Fibroblast of lung (primary cell): ENCODE results near the gene DGKQ. TPM values are rescaled to one million over a fixed set of nuclear protein-coding genes. Genes with fewer than 3 reads are reported as not detected.

Experiments
- DNase-seq, 2 donors: peaks; one replicate each; pipeline versions ENCODE4 v3.0.0 to v3.0.0-alpha.2; 2010; ENCODE audit warnings: low read depth in 2 of 2
- H2AFZ ChIP-seq: 2 replicates; pipeline ENCODE4 v1.5.1; 2012; ENCODE audit warnings: low read length, control low read depth, inconsistent platforms
- H3K27ac ChIP-seq: 2 replicates; pipeline ENCODE4 v1.5.1; 2011; ENCODE audit warnings: low read length, control low read depth; ENCODE audit not compliant: insufficient read depth
- H3K27me3 ChIP-seq: 2 replicates; pipeline ENCODE4 v1.5.1; 2011; ENCODE audit warnings: mild to moderate bottlenecking, low read length; ENCODE audit not compliant: control insufficient read depth, insufficient read depth
- H3K36me3 ChIP-seq: 2 replicates; pipeline ENCODE4 v1.5.1; 2011; ENCODE audit warnings: low read length; ENCODE audit not compliant: control insufficient read depth, insufficient read depth
- H3K4me1 ChIP-seq: 2 replicates; pipeline ENCODE4 v1.5.1; 2011; ENCODE audit warnings: low read length; ENCODE audit not compliant: control insufficient read depth, insufficient read depth; ENCODE audit errors: extremely low read depth
- H3K4me2 ChIP-seq: 2 replicates; pipeline ENCODE4 v1.5.1; 2011; ENCODE audit warnings: low read length, control low read depth; ENCODE audit not compliant: insufficient read depth; ENCODE audit errors: extremely low read depth
- H3K4me3 ChIP-seq, 4 experiments: fragments of 200-600 bp in 1 of 4; sonication (generic) in 1 of 4; replicated peaks in 1 of 4; 2 replicates each; pipeline ENCODE4 v1.5.1; 2011 to 2016; ENCODE audit warnings: low read length in 4 of 4, low read depth in 3 of 4, mild to moderate bottlenecking in 3 of 4, control low read depth in 2 of 4, inconsistent platforms in 1 of 4, mixed read lengths in 1 of 4; ENCODE audit not compliant: insufficient read depth in 1 of 4; ENCODE audit errors: control extremely low read depth in 1 of 4
- H3K79me2 ChIP-seq: 2 replicates; pipeline ENCODE4 v1.5.1; 2012; ENCODE audit warnings: mild to moderate bottlenecking, low read length, inconsistent platforms; ENCODE audit not compliant: control insufficient read depth, insufficient read depth
- H3K9ac ChIP-seq: 2 replicates; pipeline ENCODE4 v1.5.1; 2011; ENCODE audit warnings: mild to moderate bottlenecking, low read length, control low read depth; ENCODE audit not compliant: insufficient read depth
- H3K9me3 ChIP-seq: 2 replicates; pipeline ENCODE4 v1.5.1; 2012; ENCODE audit warnings: low read depth, low read length; ENCODE audit not compliant: control insufficient read depth, insufficient read depth
- H4K20me1 ChIP-seq: 2 replicates; pipeline ENCODE4 v1.5.1; 2011; ENCODE audit warnings: low read length; ENCODE audit not compliant: control insufficient read depth, insufficient read depth; ENCODE audit errors: extremely low read depth
- EZH2 ChIP-seq: IDR thresholded peaks from 2 replicates; pipeline ENCODE4 v1.5.1; 2012; ENCODE audit warnings: low read length, control low read depth, mild to moderate bottlenecking; ENCODE audit errors: missing control alignments
- polyA plus RNA-seq, 2 donors: library from polyadenylated mRNA; depleted of rRNA in 1 of 2; stranded (reverse) in 1 of 2; unstranded in 1 of 2; fragments of >200 nt; gene quantifications; 2 replicates each; pipeline ENCODE4 v1.2.1, GENCODE V29; 2011 to 2012; ENCODE audit warnings: missing spikeins in 1 of 2
- total RNA-seq: library from RNA; depleted of rRNA; stranded (reverse); fragments of >200 nt; gene quantifications from 2 replicates; pipeline ENCODE4 v1.2.1, GENCODE V29; 2014
- TF ChIP-seq, protein P1 (sequence below), 2 donors: IDR thresholded peaks in 1 of 2; conservative IDR thresholded peaks in 1 of 2; 1 replicate in 1 of 2; 2 replicates in 1 of 2; pipeline ENCODE4 v1.5.1; 2011 to 2012; ENCODE audit warnings: low read length in 2 of 2, control low read depth in 1 of 2, inconsistent platforms in 1 of 2, low read depth in 1 of 2, mild to moderate bottlenecking in 1 of 2

Gene DGKQ
- total and polyA plus RNA-seq, 2 donors (not counting 1 experiment from before 2014, with no cell fraction given): 2.1 to 13.2 TPM

DNA sequence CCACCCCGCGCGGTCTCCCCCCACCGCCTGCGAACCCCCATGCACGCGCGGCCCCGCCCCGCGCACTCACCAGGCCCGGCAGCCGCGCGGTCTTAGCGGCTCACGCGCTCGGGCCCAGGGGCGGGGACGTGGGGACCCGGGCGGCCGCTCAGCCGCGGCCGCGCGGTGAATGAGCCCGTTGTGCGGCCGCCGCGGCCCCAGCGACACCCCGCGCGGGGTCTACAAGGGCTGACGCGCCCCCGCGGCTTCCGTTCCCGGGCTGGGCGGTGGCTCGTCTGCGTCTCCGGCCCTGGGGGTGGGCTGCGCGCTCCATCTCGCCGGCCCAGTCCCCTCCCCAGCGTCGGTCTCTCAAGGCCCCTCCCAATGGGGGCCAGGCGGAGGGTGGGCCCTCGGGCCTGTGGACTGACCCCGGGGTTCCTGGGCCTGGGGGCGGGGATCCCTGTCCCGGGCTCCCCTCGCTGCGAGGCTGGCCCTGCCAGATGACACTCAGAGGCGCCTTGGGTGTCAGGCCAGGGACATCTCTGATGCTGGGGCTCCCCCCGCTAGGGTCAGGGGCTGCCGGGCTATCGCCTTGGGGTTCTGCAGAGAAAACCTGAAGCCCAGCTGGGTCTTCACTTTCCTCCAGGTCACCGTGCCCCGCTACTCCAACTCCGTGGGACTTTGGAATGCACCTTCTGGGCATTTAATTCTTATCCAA lies 24.2 kb upstream of the DGKQ start:
- no peak for DNase-seq
- H3K4me3 ChIP-seq: peak overlapping the region in 1 of 4 experiments; percentile 40

DNA sequence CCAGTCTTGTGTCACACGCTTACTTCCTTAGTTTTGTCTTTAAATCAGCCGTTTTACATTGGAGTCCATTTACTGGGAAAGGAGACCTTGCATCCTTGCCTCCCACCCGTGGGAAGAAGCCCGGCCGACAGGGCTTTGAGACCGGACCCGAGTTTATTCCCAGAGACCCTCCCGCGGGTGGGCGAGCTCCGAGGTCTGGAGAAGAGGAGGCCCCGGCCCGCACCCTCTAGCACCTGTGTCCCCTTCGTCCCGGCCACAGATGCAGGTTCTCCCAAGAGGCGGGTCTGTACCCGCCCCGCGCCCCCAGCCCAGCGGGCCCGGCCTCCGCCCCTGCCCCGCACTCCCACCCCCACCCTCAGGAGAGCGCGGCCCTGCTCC lies 23.6 kb upstream of the DGKQ start:
- Histone ChIP-seq H2AFZ (no peak overlapping the region), H3K4me3 (no peak overlapping the region), H3K9me3 (no peaks in the 10 kb centered on the region), H3K4me2 (no peak overlapping the region), H3K36me3 (no peaks in the 10 kb centered on the region), H3K79me2 (no peaks in the 10 kb centered on the region), H3K9ac (no peak overlapping the region), H4K20me1 (no peaks in the 10 kb centered on the region), H3K27ac (no peak overlapping the region), H3K4me1 (no peaks in the 10 kb centered on the region), H3K27me3 (peaks cover 30% of the 10 kb centered on the region)
- no peak for DNase-seq
- peak; percentile 18 for TF ChIP-seq EZH2
- TF ChIP-seq, protein P1, sequence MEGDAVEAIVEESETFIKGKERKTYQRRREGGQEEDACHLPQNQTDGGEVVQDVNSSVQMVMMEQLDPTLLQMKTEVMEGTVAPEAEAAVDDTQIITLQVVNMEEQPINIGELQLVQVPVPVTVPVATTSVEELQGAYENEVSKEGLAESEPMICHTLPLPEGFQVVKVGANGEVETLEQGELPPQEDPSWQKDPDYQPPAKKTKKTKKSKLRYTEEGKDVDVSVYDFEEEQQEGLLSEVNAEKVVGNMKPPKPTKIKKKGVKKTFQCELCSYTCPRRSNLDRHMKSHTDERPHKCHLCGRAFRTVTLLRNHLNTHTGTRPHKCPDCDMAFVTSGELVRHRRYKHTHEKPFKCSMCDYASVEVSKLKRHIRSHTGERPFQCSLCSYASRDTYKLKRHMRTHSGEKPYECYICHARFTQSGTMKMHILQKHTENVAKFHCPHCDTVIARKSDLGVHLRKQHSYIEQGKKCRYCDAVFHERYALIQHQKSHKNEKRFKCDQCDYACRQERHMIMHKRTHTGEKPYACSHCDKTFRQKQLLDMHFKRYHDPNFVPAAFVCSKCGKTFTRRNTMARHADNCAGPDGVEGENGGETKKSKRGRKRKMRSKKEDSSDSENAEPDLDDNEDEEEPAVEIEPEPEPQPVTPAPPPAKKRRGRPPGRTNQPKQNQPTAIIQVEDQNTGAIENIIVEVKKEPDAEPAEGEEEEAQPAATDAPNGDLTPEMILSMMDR (conservative IDR thresholded peaks at IDR 0.05 in 1 of 2, IDR thresholded peaks at IDR 0.05 in 1 of 2; ENCODE audit: low read depth in 1 of 2, low read length in 2 of 2): no peak

More for the DNA sequence above, 24.2 kb upstream of the DGKQ start:
- no peak overlapping the region for H3K27ac ChIP-seq
- H2AFZ ChIP-seq: no peak overlapping the region
- no peak overlapping the region for H3K9ac ChIP-seq
- no peaks in the 10 kb centered on the region for H3K4me1 ChIP-seq
- H3K79me2 ChIP-seq: no peaks in the 10 kb centered on the region
- H4K20me1 ChIP-seq: no peaks in the 10 kb centered on the region
- peaks cover 36% of the 10 kb centered on the region for H3K27me3 ChIP-seq
- peak; percentile 61 for TF ChIP-seq EZH2
- TF ChIP-seq, protein P1 (conservative IDR thresholded peaks at IDR 0.05 in 1 of 2, IDR thresholded peaks at IDR 0.05 in 1 of 2; ENCODE audit: low read depth in 1 of 2, low read length in 2 of 2): no peak
- no peaks in the 10 kb centered on the region for H3K9me3 ChIP-seq
- H3K36me3 ChIP-seq: no peaks in the 10 kb centered on the region
- peak overlapping the region; percentile 35 for H3K4me2 ChIP-seq

DNA sequence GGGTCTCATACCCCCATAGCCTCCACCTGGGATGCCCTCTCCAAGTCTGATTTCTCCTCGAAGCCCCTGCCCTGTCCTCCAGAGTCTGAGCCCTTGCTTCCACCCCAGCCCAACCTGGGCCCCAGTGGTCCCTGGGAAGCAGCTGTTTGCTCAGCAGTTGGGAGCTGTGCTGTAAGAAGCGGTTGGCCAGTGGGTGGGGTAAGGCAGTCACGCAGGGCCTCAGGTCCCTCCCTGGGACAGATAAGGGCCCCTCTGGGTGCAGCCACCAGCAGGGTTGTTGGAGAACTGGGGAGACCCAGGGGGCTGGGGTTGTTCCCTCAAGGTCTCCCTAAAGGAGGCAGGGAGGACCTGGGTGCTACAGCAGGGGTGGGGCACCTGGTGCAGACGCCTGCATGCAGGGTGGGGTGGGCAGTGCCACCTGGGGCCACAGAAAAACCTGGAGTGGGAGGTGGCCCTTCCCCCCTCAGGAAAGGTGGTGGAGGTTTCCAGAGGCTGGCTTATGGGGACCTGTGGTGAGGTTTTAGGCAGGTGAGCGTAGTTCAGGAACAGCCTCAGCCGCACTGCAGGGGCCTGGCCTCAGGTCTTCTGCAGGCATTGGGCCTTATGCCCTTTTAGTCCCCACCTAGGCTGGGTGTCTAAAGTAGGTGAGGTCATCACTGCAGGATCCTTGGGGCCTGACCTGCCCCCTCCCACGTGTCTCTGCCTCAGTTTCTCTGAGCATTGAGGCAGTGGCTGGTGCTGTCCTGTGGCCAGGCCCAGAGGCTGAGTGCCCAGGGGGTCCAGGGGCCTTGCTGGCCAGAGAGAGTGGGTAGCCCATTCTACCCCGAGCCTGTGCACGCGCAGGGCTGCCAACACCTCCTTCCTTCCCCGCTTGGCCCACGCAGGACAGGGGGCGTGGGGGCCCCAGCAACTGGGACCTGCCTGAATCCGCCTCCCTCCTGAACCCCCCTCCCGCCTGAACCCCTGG lies 22.9 kb upstream of the DGKQ start:
- H3K27me3 ChIP-seq: peaks cover 24% of the 10 kb centered on the region
- no peaks in the 10 kb centered on the region for H3K79me2 ChIP-seq
- no peak overlapping the region for H3K4me3 ChIP-seq
- H3K36me3 ChIP-seq: peaks cover 4% of the 10 kb centered on the region
- no peak overlapping the region for H3K27ac ChIP-seq
- no peak overlapping the region for H2AFZ ChIP-seq
- H3K9ac ChIP-seq: no peak overlapping the region
- no peaks in the 10 kb centered on the region for H3K4me1 ChIP-seq
- no peak overlapping the region for H3K4me2 ChIP-seq
- H3K9me3 ChIP-seq: no peaks in the 10 kb centered on the region
- no peak for DNase-seq
- TF ChIP-seq, protein P1 (conservative IDR thresholded peaks at IDR 0.05 in 1 of 2, IDR thresholded peaks at IDR 0.05 in 1 of 2; ENCODE audit: low read depth in 1 of 2, low read length in 2 of 2): no peak
- peak; percentile 69 for TF ChIP-seq EZH2
- H4K20me1 ChIP-seq: no peaks in the 10 kb centered on the region
